PC-9 (cell line): ENCODE results near the gene BACH2. TPM values are rescaled to one million over a fixed set of nuclear protein-coding genes. Genes with fewer than 3 reads are reported as not detected.

ENCODE experiments used
- BruUV-seq: library from RNA; stranded (reverse); fragments of 400-500 nt; replicated peaks from 2 replicates; lab custom pipeline; 2021; lab: Mats Ljungman, UMichigan
- CTCF ChIA-PET: fragments of 300-600 bp; sonication (Branson Sonifier 250); formaldehyde crosslinking; loops from one replicate; lab custom pipeline; 2022; ENCODE audit warnings: antibody characterized with exemption; lab: Charles Lee
- POLR2A ChIA-PET: fragments of 300-600 bp; sonication (Branson Sonifier 250); formaldehyde crosslinking; loops from one replicate; lab custom pipeline; 2022; ENCODE audit warnings: antibody characterized with exemption; ENCODE audit not compliant: unreplicated experiment; lab: Charles Lee
- DNase-seq, 2 experiments: peaks; one replicate each; pipeline versions ENCODE4 v3.0.0 to v3.0.0-alpha.2; 2015 to 2022; ENCODE audit warnings: mixed read lengths in 1 of 2
- H2AFZ ChIP-seq: fragments of 200-600 bp; sonication (generic); 2 replicates; pipeline ENCODE4 v1.8.1; 2017; ENCODE audit warnings: antibody characterized with exemption
- H3F3A ChIP-seq: fragments of 200-600 bp; sonication (generic); 2 replicates; pipeline ENCODE4 v1.8.1; 2017; ENCODE audit warnings: antibody characterized with exemption, mild to moderate bottlenecking, low read depth; ENCODE audit not compliant: insufficient read depth
- H3K27ac ChIP-seq: fragments of 200-600 bp; sonication (generic); 2 replicates; pipeline ENCODE4 v1.6.1; 2016; ENCODE audit warnings: mixed run types
- H3K27me3 ChIP-seq: fragments of 200-600 bp; sonication (generic); 2 replicates; pipeline ENCODE4 v1.6.1; 2016; ENCODE audit warnings: low read depth, mixed run types; ENCODE audit not compliant: insufficient read depth
- H3K36me3 ChIP-seq: fragments of 200-600 bp; sonication (generic); 2 replicates; pipeline ENCODE4 v1.6.1; 2016; ENCODE audit warnings: low read depth, mixed run types
- H3K4me1 ChIP-seq: fragments of 200-600 bp; sonication (generic); replicated peaks from 2 replicates; pipeline ENCODE4 v1.6.1; 2016; ENCODE audit warnings: mixed run types; ENCODE audit not compliant: insufficient read depth
- H3K4me2 ChIP-seq: fragments of 200-600 bp; sonication (generic); 2 replicates; pipeline ENCODE4 v1.6.1; 2017; ENCODE audit warnings: mixed run types
- H3K4me3 ChIP-seq: fragments of 200-600 bp; sonication (generic); 2 replicates; pipeline ENCODE4 v1.6.1; 2016; ENCODE audit warnings: mixed run types
- H3K79me2 ChIP-seq: fragments of 200-600 bp; sonication (generic); 2 replicates; pipeline ENCODE4 v1.6.1; 2017; ENCODE audit warnings: low read depth, mixed run types
- H3K9me2 ChIP-seq: fragments of 200-600 bp; sonication (generic); 2 replicates; pipeline ENCODE4 v1.8.1; 2017; ENCODE audit warnings: mild to moderate bottlenecking; ENCODE audit not compliant: insufficient read depth
- H3K9me3 ChIP-seq: fragments of 200-600 bp; sonication (generic); 2 replicates; pipeline ENCODE4 v1.8.1; 2016; ENCODE audit warnings: low read depth; ENCODE audit not compliant: insufficient read depth
- H4K20me1 ChIP-seq: fragments of 200-600 bp; sonication (generic); 2 replicates; pipeline ENCODE4 v1.8.1; 2017; ENCODE audit not compliant: insufficient read depth
- EZH2 ChIP-seq: fragments of 200-600 bp; sonication (generic); IDR thresholded peaks from 2 replicates; pipeline ENCODE4 v1.8.0; 2017; ENCODE audit warnings: antibody characterized with exemption, low read depth
- intact Hi-C: fragments of 100-400 bp; cut with micrococcal nuclease; formaldehyde crosslinking; loops from one replicate; pipeline ENCODE4 v1.10.0; 2022; ENCODE audit not compliant: unreplicated experiment
- total RNA-seq: library from RNA; stranded (reverse); gene quantifications from 2 replicates; pipeline ENCODE4 v1.2.3, GENCODE V29; 2021
- TF ChIP-seq, protein P1 (sequence below): fragments of 200-600 bp; sonication (generic); conservative IDR thresholded peaks from 2 replicates; pipeline ENCODE4 v1.6.1; 2017; ENCODE audit warnings: mixed run types, antibody characterized with exemption, mild to moderate bottlenecking, moderate library complexity

Gene BACH2
- total RNA-seq, 1 experiment from 2014 or later, result 2.3 TPM

DNA sequence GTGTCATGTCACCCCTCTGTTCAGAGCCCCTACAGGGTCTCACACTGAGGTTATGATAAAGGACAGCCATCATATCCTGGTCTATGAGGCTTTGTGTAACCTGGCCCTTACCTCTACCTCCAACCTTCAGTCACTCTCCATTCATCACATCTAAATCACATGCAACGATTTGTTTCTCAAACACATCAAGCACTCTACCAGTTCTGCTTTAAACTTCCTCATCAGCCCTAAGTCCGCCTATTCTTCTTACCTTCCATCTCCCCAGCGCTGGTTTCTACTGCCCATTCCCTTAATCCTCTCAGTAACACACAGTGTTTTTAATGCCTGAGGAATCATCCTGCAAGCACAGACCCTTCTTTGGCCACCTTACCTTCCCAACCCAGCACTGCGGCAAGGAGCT, 17.9 kb upstream of the BACH2 start:
- H3K9me2 ChIP-seq, result no peaks in the 10 kb centered on the region
- H3K4me2 ChIP-seq, result no peak overlapping the region
- TF ChIP-seq EZH2, result no peak
- TF ChIP-seq, protein P1, sequence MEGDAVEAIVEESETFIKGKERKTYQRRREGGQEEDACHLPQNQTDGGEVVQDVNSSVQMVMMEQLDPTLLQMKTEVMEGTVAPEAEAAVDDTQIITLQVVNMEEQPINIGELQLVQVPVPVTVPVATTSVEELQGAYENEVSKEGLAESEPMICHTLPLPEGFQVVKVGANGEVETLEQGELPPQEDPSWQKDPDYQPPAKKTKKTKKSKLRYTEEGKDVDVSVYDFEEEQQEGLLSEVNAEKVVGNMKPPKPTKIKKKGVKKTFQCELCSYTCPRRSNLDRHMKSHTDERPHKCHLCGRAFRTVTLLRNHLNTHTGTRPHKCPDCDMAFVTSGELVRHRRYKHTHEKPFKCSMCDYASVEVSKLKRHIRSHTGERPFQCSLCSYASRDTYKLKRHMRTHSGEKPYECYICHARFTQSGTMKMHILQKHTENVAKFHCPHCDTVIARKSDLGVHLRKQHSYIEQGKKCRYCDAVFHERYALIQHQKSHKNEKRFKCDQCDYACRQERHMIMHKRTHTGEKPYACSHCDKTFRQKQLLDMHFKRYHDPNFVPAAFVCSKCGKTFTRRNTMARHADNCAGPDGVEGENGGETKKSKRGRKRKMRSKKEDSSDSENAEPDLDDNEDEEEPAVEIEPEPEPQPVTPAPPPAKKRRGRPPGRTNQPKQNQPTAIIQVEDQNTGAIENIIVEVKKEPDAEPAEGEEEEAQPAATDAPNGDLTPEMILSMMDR, result no peak
- no peak overlapping the region for H2AFZ ChIP-seq
- H4K20me1 ChIP-seq, result no peaks in the 10 kb centered on the region
- POLR2A ChIA-PET, result no interaction called here
- no peak overlapping the region for H3K27ac ChIP-seq
- CTCF ChIA-PET, result no interaction called here
- DNase-seq, result no peak
- H3K9me3 ChIP-seq, result no peaks in the 10 kb centered on the region
- H3F3A ChIP-seq, result no peaks in the 10 kb centered on the region
- H3K27me3 ChIP-seq, result no peaks in the 10 kb centered on the region
- BruUV-seq, result no TSS peak
- H3K79me2 ChIP-seq, result no peaks in the 10 kb centered on the region
- H3K4me3 ChIP-seq, result no peak overlapping the region
- H3K36me3 ChIP-seq, result no peaks in the 10 kb centered on the region
- intact Hi-C loops, result no loop called here
- no peaks in the 10 kb centered on the region for H3K4me1 ChIP-seq

DNA sequence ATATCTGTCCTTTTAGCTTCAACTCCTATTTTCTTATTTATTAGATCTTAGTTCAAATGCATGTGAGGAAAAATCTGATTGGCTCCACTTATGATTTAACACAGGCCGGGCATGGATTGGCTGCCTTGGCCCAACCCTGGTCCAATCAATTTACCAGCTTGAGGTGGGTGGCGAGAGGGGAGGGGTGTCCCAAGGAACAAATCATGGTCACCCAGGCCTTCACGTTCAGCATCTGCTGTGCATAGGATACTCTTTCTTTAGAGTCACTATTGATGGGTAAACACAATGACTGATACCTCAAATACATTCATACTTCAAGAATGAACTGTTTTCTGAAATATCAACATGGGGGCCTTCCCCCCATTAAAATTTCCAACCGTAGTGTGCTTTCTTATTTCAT, 14.9 kb upstream of the BACH2 start:
- DNase-seq, result no peak
- Histone ChIP-seq H2AFZ (no peak overlapping the region), H3K9me2 (no peaks in the 10 kb centered on the region), H3K4me3 (no peak overlapping the region), H3K4me1 (no peaks in the 10 kb centered on the region), H4K20me1 (no peaks in the 10 kb centered on the region), H3K27me3 (no peaks in the 10 kb centered on the region), H3K27ac (no peak overlapping the region), H3K9me3 (no peaks in the 10 kb centered on the region), H3F3A (no peaks in the 10 kb centered on the region), H3K79me2 (no peaks in the 10 kb centered on the region), H3K4me2 (no peak overlapping the region), H3K36me3 (no peaks in the 10 kb centered on the region)
- ChIA-PET CTCF (no interaction called here), POLR2A (no interaction called here)
- no TSS peak for BruUV-seq
- intact Hi-C loops, result no loop called here
- no peak for TF ChIP-seq EZH2
- TF ChIP-seq, protein P1, result no peak

DNA sequence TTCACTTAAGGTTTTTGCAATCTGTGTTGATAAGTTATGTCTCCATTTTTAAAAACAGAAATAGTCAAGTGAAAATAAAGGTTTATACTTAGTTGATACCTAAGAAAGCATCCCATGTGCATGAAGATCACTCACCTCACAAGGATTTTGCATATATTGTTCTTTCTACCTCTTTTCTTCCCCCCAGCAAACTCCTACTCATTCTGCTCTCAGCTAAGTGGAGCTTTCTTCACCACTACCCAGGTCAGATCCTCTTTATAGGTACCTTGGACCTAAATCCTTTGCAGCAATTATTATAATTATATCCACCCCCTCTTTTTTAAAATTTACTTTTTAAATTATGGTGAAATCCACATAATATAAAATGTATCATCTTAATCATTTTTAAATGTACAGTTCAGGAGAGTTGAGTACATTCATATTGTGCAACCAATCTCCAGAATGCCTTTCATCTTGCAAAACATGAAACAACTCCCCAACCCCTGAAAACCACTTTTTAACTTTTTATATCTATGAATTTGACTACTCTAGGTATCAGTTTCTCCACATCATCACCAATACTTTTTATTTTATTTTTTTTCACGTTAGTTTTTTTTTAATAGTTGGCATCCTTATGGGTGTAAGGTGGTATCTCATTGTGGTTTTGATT, 9.3 kb upstream of the BACH2 start:
- no TSS peak for BruUV-seq
- Histone ChIP-seq H3K9me3 (no peaks in the 10 kb centered on the region), H3K4me3 (no peak overlapping the region), H3K79me2 (no peaks in the 10 kb centered on the region), H3K4me2 (no peak overlapping the region), H3K4me1 (no peaks in the 10 kb centered on the region), H3K9me2 (no peaks in the 10 kb centered on the region), H3F3A (no peaks in the 10 kb centered on the region), H3K27me3 (no peaks in the 10 kb centered on the region), H3K27ac (no peak overlapping the region), H3K36me3 (no peaks in the 10 kb centered on the region), H4K20me1 (no peaks in the 10 kb centered on the region), H2AFZ (no peak overlapping the region)
- CTCF ChIA-PET, result no interaction called here
- TF ChIP-seq EZH2, result no peak
- TF ChIP-seq, protein P1, result no peak
- no peak for DNase-seq
- intact Hi-C loops, result no loop called here
- POLR2A ChIA-PET, result no interaction called here
